Amniotic epithelial cell (primary cell): ENCODE results near the gene DOHH.
"Not testable (repeated sequence)": the region's sequence is repeated elsewhere in the genome, so short reads cannot be mapped to it uniquely, and the experiment has no call there.

ENCODE experiments used
- DNase-seq: peaks from one replicate; pipeline ENCODE4 v3.0.0-alpha.2; 2010; ENCODE audit warnings: low read depth

The DOHH gene

DNA sequence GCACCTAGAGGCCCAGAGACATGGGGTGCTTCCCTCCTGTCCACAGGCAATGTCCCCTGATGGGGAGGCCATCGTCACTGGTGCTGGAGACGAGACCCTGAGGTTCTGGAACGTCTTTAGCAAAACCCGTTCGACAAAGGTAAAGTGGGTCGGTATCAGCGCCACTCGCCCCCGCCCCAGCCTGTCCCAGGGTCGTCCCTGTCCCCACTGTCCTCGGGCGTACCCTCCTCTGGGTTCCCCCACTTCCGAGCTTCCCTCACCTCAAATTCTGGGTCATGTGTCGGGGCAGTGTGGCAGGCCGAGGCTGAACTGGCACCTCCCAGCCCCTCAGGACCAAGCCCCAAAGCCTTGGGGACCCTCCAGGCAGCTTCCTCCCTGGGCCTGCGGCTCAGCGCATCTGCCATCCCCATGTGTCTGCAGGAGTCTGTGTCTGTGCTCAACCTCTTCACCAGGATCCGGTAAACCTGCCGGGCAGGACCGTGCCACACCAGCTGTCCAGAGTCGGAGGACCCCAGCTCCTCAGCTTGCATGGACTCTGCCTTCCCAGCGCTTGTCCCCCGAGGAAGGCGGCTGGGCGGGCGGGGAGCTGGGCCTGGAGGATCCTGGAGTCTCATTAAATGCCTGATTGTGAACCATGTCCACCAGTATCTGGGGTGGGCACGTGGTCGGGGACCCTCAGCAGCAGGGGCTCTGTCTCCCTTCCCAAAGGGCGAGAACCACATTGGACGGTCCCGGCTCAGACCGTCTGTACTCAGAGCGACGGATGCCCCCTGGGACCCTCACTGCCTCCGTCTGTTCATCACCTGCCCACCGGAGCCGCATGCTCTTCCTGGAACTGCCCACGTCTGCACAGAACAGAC is 34.1 kb upstream of the DOHH start:
- DNase-seq, result no peak

DNA sequence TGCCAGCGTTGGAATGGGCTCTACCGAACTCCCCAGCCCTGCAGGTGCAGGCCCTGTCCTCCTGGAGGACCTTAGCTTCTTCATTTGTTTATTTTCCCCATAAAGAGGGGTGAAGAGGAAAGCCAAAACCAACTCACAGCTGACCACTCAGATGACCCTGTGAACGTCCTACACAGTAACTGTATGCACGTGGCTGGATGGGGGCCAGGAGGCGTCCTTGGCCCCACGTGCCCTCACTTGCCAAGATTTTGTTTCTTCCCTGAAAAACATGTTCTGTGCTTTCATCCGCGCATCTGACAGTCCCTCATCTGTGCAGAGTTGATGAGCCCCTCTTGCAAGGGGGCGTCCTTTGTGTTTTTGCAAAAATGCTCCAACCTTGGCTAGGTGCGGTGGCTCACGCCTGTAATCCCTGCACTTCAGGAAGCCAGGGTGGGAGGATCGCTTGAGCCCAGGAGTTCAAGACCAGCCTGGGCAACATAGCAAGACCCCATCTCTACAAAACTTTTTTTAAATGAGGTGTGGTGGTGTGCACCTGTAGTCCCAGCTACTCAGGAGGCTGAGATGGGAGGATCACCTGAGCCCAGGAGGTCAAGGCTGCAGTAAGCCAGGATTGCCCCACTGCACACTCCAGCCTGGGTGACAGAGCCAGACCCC is 33.2 kb upstream of the DOHH start:
- no peak for DNase-seq

DNA sequence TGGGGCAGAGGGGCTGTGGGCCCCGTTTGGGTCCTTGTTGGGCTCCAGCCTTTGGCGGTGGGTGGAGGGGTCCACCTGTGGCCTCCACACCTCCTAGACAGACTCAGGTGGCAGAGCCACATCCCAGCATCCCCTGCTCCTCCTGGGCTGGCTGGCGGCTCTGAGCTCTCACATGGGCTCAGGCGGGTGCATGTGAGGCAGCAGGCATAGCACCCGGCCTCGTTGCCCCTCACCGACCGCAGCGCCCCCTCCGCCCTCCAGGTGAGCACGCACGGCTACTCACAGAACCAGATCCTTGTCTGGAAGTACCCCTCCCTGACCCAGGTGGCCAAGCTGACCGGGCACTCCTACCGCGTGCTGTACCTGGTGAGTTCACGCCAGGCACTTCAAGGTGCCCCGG is 32.6 kb upstream of the DOHH start:
- DNase-seq, result no peak

DNA sequence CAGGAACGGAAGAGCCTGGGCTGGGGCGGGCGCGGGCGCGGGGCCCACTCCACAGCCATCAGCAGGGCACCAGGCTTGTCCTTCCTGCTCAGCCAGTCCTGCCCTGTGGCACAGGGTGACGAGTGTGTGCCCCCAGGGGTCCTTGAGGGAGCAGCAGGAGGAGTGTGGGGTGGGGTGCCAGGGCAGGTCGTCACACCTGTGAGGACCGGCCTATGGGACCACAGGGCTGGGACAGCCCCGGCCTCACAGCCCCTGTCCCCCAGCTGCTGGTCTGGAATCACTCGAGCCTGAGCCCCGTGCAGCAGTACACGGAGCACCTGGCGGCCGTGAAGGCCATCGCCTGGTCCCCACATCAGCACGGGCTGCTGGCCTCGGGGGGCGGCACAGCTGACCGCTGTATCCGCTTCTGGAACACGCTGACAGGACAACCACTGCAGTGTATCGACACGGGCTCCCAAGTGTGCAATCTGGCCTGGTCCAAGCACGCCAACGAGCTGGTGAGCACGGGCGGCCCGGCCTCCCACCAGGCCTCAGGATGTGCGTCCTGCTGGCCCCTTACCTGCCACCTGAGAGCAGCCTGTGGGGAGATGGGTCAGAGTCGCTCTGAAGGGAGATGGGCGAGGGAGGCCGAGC is 31.8 kb upstream of the DOHH start:
- DNase-seq, result no peak

DNA sequence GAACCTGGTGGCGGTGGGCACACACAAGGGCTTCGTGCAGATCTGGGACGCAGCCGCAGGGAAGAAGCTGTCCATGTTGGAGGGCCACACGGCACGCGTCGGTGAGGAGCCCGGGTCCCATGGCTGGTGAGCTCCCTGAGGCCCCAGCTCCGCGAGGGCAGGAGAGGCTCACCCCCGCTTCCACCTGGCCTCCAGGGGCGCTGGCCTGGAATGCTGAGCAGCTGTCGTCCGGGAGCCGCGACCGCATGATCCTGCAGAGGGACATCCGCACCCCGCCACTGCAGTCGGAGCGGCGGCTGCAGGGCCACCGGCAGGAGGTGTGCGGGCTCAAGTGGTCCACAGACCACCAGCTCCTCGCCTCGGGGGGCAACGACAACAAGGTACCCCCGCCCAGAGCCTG is 31.2 kb upstream of the DOHH start:
- no peak for DNase-seq

DNA sequence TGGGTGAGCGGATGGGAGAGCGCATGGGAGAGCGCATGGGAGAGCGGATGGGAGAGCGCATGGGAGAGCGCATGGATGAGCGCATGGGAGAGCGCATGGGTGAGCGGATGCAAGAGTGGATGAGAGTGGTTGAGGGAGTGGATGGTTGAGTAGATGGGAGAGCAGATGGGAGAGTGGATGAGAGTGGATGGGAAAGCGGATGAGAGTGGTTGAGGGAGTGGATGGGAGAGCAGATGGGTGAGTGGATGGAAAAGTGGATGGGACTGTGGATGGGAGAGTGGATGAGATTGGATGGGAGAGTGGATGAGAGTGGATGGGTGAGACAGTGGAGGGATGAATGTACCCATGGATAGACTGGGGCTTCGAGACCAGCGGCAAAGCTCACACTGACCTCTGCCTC is 29.9 kb upstream of the DOHH start:
- DNase-seq, result no peak

DNA sequence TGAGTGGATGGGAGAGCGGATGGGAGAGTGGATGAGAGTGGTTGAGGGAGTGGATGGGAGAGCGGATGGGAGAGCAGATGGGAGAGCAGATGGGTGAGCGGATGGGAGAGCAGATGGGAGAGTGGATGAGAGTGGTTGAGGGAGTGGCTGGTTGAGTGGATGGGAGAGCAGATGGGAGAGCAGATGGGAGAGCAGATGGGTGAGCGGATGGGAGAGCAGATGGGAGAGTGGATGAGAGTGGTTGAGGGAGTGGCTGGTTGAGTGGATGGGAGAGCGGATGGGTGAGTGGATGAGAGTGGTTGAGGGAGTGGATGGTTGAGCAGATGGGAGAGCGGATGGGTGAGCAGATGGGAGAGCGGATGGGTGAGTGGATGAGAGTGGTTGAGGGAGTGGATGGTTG is 28.8 kb upstream of the DOHH start:
- DNase-seq, result not testable (repeated sequence)

DNA sequence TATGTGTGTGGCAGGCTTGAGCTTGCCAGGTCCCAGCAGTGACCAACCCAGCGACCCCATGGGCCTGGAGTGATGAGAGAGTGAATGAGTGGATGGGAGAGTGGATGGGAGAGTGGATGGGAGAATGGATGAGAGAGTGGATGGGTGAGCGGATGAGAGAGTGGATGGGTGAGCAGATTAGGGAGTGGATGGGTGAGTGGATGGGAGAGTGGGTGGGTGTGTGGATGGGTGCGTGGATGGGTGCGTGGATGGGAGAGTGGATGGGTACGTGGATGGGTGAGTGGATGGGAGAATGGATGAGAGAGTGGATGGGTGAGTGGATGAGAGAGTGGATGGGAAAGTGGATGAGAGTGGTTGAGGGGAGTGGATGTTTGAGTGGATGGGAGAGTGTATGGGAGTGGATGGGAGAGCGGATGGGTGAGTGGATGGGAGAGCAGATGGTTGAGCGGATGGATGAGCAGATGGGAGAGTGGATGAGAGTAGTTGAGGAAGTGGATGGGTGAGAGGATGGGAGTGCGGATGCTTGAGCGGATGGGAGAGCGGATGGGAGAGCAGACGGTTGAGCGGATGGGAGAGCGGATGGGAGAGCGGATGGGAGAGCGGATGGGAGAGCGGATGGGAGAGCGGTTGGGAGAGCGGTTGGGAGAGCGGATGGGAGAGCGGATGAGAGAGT is 28.2 kb upstream of the DOHH start:
- DNase-seq, result no peak

DNA sequence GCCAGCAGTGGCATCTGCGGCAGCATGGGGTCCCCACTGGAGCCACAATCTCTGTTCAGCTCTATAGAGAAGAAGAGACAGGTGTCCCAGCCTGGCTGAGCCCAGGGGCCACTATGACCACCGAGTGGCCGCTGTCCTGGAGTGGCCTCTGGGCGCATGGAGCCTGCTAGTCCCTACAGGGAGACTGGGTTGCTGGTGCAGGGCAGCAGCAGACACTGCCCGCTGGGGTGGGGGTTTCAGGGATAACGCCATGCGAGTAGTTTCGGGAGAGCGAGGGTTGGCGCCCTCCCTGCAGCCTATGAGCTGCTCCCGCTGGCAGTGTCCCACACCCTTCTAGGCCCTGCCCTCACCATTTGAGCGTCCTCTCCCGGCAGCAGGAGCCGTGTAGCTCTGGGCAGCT is 27.6 kb upstream of the DOHH start:
- DNase-seq, result no peak

DNA sequence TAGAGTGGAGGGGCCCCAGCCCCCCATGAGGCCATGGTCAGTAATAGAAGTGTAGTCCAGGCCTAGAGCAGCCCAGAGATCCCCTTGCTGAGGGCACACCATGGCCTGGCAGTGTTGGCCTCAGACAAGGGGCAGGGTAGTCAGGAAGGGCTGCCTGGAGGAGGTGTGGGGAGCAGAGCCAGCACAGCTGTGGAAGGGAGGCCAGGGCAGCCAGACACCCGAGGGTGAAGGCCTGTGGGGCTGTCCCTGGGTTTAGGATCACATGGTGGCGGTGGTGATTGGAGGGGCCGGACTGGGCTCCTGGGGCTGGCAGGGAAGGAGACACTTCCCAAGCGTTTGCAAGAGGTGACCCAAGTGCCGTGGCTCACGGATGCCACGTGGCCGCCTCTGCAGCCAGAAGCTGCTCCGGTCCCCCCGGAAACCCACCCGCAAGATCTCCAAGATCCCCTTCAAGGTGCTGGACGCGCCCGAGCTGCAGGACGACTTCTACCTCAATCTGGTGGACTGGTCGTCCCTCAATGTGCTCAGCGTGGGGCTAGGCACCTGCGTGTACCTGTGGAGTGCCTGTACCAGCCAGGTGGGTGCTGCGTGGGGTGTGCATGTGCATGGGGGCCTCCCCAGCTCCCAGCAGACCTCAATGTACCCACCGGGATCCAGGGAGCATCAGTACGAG is 26.9 kb upstream of the DOHH start:
- no peak for DNase-seq

DNA sequence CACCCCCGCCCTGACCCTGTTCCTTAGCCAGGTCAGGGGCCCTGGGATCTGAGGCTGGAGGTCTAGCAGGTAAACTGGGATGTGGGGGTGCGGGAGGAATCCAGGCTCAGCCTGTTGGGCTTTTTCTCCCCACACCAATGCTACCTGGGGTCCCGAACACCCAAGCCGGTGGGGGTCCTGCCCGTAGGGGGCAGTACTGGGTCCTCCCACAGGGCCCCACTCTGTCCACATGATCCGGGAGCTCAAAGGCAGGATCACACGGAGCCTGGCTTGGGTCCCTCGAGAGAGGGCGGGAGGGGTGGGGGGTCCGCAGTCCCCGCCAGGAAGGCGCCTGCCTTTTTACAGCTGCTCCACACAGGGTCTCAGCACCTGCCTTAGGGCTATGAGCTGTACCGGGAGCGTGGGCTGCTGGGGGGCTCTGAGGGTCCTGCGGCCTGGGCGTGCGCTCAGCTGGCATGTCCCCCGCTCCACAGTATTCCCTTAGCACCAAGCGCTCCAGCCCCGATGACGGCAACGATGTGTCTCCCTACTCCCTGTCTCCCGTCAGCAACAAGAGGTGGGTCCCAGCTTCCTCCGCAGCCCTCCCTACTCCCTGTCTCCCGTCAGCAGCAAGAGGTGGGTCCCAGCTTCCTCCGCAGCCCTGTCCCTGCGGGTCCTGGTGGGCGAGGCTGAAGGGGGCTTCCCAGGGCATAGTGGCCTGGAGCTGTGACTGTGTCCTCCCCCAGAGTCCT is 26.2 kb upstream of the DOHH start:
- DNase-seq, result no peak

DNA sequence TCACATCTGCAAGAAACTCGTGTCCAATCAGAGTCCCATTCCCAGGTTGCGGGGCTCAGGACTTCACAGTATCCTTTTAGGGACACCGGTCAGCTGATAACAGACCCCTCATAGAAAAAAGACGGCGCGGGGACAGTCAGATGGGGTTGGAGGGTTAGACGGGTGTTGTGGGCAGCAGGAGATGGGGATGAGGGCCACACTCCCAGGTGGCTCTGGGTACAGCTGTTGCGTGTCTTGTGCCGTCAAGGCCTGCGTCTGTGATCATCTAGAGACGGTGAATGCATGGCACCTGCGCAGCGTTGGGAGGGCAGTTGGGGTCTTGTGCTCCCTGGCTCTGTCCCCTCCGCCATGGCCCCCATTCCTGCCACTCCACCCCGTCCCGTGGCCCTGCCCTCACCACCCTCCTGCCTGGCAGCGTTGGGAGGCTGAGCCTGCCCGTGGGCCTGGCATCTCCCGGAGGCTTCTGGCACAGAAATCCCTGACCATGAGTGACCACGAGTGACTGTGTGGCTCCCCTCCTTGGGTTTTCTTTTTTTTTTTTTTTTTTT is 24.5 kb upstream of the DOHH start:
- DNase-seq, result no peak

DNA sequence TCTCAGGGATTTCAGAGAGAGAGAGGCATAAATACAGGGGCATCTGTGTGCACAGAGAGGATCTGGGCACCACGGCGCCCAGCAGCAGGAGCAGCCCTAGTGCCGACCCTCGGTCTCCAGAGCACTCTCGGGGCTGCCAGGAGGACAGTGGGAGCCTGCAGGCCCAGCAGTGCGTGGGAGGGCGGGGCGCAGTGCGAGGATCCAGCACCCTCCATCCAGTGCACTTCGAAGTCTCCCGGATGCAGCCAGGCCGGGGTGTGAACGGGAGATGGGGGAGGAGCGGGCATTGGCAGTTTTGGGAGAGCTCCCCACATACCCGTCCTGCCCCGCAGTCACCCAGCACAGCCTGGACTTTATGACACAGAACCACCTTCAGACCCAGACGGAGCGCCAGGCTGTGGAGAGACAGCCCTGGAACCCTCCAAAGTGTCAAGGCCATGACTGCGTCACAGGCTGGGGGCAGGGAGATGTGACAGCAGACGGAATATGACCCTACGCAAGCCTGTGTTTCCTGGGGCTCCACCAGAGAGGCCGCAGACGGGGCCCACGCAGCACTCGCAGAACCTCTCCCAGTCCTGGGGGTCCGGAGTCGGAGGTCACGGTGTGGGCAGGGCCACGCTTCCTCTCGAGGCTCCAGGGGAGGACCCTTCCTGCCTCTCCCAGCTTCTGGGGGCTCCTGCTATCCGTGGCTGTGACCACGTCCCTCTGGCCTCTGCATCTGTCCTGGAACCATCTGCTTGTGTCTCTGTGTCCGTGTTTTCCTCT is 23.8 kb upstream of the DOHH start:
- DNase-seq, result no peak

DNA sequence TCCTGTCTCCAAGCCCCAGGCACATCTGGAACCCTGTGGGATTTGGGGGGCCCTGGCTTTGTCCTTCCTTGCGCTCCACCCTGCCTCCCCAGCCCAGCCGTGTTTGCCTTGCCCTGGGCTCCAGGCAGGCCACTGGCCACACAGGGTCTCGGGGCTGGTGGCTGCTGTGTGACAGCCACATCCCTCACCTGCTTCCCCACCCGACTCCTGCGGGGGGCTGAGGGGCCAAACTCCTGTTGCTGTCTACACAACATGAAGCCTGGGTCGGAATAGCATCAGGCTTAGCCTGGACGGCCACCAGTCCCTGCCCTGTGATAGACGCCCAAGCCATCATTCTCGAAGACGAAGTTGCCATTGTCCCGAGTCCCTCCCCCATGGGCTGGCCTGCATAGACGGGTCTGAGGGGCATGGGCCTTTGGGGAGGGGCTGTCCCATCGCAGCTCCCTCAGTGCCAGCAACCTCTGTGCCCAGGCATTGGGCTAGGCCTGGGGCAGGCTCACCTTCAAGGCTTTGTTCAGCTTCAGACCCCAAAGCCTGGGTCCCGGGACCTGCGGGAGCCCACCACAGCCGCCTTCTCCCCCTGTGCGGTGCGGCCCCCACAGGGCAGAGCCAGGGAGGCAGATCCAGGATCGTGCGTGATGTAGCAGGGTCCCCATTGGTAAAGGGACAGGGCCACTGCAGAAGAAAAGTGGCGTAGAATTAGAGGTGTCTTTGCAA is 23.0 kb upstream of the DOHH start:
- DNase-seq, result no peak

DNA sequence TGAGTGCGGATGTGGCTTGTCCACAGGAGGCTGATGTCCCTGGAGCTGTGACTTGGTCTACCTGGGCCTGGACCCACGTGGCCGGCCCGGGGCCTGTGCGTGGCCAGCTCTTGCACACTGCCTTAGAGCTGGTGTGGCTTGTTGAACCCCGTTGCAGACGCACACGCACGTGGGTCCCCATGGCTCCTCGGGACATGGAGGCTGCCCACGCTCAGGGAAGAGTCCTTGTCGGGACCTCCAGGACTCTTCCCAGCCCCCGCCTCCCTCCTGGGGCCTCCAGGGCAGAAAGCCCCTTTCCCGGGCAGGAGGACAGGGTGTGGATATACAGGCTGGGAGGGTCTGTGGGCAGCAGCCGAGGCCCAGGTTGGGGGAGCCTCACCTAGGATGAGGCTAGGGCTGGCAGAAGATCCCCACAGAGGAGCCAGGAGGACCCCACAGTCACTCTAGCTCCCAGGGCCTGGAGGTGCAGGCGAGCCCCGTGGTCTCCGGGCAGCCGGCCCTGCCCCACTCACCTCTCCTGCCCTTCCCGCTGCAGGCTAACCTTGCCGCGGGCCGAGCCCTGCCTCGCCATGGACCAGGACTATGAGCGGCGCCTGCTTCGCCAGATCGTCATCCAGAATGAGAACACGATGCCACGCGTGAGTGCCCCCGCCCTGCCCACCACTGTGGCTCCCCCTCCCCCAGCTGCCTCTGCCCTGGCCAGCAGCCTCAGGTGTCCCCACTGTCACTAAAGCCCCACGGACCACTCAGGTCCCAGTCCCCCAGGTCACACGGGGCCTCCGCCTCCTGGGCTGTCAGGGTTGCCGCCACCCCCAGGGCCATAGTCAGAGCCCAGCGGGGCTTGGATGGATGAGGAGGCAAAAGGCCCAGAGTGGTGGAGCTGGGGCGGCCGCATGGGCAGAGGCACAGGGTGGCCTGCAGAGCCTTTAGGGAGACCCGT is 22.2 kb upstream of the DOHH start:
- DNase-seq, result no peak

DNA sequence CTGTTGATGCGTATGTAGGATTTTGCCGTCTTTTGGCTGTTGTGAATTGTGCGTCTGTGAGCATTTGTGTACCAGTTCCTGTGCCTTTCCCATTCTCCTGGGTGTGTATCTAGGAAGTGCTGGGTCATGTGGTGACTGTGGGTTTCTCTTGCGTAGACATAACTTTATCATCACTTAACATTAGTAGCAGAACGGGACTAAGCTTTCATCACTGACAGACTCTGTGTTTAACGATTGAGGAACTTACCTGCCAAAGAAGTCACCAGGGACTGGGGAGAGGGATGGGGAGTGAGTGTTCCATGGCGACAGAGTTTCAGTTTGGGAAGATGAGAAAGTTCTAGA is 20.6 kb upstream of the DOHH start:
- DNase-seq, result no peak

DNA sequence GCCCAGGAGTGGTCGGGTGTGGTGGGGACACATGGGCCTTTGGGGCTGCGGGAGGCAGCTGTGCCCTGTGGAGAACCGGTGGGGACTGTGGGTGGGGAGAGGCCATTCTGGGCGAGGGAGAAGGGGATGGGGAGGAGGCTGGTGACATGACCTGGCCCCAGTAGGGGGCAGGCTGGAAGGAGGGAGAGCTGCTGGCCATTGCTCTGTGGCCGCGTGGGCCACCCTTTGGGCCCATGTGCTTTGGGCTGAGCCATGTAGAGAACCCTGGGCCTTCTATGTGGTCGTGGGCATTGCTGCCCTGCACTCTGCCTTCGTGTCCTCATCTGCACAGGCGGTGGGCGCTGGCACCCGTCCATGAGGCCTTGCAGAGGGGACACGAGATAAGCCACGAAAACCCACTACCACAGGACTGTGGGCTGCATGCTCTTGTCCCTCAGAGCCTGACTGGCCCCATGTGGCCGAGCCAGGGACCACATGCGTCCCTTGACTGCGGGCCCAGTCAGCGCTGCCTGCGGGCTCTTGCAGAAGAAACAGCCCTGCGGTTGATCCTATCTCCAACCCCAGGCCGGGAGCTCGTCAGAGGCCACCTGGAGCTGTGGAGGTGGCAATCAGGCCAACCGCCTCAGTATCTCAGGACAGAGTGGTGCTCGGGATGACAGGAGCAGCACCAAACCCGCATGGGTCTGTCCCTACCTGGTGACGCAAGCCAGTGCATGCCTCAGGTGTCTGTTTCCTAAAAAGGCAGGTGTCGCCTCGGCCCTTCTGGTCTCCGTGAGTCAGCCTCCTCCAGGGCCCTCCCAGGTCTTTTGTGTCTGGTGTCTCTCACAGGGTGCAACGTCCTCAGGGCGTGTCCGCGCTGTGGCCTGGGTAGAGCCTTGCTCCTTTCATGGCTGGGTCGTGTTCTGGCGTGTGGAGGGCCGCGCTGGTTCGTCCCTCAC is 20.0 kb upstream of the DOHH start:
- no peak for DNase-seq

DNA sequence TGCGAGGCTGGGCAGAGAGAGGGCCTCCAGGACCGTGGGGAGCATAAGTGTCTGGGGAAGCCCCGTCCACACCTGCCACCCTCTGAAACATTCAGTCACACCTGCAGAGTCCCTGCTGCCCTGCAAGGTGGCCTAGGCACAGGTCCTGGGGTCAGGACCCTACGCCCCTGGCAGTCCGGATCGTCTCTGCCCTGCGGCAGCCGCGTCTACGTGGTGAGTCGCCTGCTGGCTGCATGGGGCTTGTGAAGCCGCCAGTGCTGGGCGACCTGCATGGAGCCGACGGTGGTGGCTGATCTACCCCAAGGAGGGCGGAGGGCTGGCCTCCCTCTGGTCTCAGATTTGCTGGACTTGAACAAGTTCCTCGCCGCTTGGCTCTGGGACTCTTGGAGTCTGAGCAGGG is 18.7 kb upstream of the DOHH start:
- DNase-seq, result no peak
